NCI-H1417 (cell line): ENCODE measurements around the gene STIM1.
"Not testable (repeated sequence)": the region's sequence is repeated elsewhere in the genome, so short reads cannot be mapped to it uniquely, and the experiment has no call there.

ENCODE experiments used
- DNase-seq, 3 experiments: peaks; one replicate each; lab custom pipeline; 2025; lab: John Stamatoyannopoulos, UW

Gene STIM1

GRCh38 chr11:3855808-3856491 is 486 bp downstream of the STIM1 start:
- DNase-seq = peak in 2 of 3 experiments; percentile 61 to 66

DNA sequence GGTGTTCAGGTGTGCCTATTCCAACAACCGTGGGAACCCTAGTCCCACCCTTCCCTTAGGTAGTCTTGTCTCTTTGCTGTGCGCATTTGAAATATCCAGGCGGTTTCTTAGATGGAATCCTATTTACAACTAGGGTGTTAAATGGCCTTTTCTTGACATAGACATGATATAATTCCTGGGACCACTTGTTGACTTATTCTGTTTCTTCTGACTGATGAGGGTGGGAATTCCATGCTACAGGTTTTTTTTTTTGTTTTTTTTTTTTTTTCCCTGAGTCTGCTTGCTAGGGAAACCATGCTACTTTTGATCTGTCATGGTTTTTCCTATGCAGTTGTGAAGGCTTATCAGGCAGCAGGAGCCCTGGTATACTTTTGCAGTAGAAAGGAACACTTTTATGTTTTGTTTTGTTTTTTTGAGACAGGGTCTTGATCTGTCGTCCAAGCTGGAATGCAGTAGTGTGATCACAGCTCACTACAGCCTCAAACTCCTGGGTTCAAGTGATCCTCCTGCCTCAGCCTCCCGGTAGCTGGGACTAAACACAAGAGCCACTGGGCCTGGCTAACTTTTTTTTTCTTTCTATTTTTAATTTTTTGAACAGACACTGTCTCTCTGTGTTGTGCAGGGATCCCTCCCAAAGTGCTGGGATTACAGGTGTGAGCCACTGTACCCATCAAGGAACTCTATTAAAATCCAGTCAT is 1.5 kb downstream of the STIM1 start:
- DNase-seq = no peak

DNA sequence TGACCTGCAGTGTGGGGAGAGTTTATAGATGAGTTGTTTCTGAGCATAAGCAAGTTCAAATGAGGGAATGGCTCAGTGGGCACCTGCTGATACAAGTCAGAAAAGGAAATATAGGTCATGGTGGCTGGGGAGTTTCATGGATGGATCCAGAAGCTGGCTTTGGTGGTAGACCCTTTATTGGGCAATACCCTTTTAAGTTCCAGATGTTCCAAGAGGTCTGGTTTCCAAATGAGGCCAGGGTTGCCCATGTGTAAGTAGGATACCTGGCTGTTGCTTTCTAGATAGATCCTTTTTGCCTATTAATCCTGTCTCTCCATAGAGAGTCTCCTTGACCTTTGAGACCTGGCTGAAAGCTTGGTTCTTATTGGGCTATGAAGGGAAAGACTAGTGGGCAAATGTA is 2.2 kb downstream of the STIM1 start:
- DNase-seq = no peak

- peak in 1 of 3 experiments; percentile 24 for DNase-seq
Measured at GRCh38 chr11:3859373-3859881, 4.0 kb downstream of the STIM1 start.

- DNase-seq = no peak
Measured at GRCh38 chr11:3860375-3860774, 4.9 kb downstream of the STIM1 start.

GRCh38 chr11:3860898-3861393 is 5.5 kb downstream of the STIM1 start:
- not testable (repeated sequence) for DNase-seq

DNA sequence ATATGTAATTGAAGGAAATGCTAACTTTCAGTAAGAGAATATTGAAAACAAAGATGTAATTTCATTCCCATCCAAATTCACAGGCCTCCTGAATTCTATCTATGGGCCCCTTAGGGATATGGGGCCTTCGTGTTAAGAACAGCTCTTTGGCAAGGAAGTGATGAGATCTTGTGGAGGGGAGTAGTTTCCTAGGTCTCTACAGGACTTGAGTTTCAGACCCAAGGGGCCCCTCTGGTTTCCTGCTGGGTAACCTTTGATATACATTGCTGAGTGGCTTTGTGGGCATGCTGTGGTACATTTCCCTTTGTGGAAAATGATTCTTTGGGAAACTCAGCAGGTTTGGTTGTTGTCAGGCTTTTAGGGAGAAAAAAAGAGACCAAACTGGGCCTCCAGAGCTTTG is 6.2 kb downstream of the STIM1 start:
- DNase-seq = no peak

GRCh38 chr11:3865388-3866193 is 10.1 kb downstream of the STIM1 start:
- DNase-seq = no peak

- no peak for DNase-seq
Measured at GRCh38 chr11:3866206-3866605, 10.7 kb downstream of the STIM1 start.

- no peak for DNase-seq
Measured at GRCh38 chr11:3866836-3867208, 11.4 kb downstream of the STIM1 start.

DNA sequence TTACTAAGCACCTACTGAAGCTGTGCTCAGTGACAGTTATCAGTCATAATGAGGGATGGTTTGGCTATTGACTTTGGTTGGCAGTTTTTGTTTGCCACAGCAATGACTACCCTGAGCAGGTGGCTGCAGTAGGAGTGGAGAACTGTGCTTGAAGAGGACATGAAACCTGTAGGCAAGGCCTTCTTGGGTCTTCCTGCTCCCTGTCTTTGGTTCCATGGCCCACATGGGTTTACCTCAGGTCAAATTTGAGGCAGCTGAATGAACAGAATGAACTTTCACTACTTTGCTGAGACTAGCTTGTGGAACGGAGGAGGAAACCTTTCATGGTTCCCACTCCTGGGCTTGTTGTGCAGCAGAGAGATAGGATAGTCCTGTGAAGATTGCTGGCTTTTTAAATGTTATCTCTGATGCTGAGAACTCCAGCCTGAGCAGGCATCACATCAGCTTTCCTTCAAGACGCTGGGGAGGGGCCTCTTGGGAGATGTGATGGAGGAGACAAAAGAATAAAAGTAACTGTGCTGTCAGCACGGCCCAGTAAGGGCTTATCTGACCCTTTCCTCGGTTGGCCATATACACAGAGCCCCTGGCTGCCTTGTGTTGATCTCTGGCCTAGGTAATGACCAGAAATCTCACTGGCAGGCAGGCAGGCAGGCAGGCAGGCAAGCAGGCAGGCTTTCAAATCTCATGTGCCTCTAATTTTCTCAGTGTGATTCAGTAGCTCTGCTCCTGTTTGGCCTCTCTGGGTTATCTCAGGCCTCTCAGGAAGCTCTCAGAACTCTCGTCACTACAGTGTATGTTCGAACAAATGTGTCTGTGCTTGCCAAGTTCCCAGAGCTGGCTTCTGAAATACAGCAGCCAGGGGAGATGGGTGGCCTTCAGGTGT is 12.0 kb downstream of the STIM1 start:
- DNase-seq = no peak

DNA sequence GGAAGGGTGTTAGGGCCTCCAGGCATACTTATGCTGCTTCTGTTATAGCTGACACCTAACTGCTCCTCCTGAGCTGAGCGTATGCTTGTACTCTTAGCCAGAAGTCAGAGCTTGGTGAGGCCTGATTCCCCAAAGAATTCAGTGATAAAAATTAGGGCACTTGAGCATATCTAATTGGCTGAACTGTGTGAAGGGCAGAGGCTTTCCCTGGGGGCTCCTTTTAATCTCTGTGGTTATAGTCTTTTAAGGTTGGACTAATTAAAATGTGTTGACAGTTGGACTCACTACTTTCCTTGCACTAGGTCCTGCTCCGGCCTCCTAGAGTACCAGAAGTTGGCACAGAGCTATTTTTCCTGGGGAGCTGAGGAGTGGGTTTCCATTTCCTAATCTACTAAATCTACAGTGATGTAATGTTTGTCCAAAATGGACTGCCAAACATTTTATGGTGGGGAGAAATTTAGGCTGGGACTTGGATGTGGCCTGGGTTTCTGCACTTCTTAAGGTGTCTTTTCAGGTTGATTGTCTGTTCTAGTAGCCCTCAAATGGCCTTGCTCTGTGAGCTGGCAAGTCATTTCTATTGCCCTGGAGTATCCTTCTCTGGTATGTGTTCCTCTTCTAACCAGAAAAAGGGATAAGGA is 18.4 kb downstream of the STIM1 start:
- no peak for DNase-seq

- no peak for DNase-seq
Measured at GRCh38 chr11:3876613-3877012, 21.1 kb downstream of the STIM1 start.

DNA sequence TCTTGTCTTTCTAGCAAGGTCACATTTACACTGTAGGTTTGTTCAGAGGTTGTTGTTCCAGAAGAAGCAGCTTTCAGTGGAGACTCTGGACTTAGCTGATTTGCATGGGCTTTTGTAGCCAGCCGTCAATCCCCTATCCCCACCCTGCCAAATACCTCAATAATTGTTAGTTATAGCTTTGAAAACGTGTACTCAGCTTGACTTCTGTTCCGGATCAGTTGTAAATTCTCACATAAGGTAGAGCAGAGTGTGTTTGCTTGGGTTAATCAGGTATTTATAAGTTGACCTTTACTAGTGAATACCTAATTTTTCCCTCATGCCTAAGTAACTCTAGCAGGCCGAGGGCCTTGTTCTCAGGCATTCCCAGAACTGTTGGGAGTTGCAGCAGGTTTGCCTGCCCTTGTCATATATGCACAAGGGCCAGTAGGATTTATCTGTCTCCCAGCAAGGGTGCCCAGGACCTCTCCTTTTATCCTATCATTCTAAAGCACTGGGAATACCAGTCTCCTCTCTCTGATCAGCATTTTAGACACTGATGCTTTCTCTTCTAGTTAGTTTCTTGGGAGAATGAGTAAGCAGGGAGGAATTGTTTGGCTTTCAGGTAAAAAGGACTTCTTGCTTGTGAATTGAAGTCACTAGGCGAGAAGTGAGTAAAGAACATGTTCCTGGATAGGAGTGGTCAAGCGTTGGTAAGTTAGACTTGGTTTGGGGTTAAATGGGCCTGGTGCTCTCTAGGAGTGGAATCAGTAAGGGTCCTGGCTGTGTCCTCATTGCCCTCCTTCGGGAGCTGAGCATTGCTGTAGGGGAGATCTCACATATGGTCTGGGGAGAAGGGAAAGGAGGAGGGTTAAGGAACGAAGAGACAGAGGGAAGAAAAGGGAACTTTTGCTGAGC is 22.1 kb downstream of the STIM1 start:
- peak in 2 of 3 experiments; percentile 9 to 55 for DNase-seq

DNA sequence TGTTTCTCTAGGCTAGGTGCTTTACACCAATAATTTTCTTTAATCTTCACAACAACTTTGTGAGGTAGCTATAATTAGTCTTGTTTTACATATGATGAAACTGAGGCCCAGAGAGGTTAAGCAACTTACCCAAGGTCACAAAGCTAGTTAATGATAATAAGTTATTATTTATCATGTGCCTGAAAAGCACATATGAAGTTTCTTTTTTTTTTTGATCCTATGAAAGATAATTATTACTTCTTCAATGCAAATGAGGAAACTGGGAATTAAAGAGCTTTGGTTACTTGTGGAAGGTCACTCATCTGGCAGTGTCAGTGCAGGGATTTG is 22.8 kb downstream of the STIM1 start:
- DNase-seq = no peak

- peak in 1 of 3 experiments; percentile 14 for DNase-seq
Measured at GRCh38 chr11:3879216-3879966, 23.9 kb downstream of the STIM1 start.

- DNase-seq = no peak
Measured at GRCh38 chr11:3879967-3880542, 24.6 kb downstream of the STIM1 start.

GRCh38 chr11:3880724-3881123 is 25.3 kb downstream of the STIM1 start:
- peak in 1 of 3 experiments; percentile 28 for DNase-seq

GRCh38 chr11:3882655-3883054 is 27.2 kb downstream of the STIM1 start:
- DNase-seq = no peak
